Memory B cell (primary cell): ENCODE results near the gene MED13L.

Experiments used
- ATAC-seq: fragments of 150-1000 bp; cut with Tn5 transposase; 2 replicates; pipeline ENCODE4 v1.10.0; 2021; ENCODE audit warnings: low read depth, mild to moderate bottlenecking, moderate library complexity
- DNase-seq, 2 donors: peaks; one replicate each; pipeline ENCODE4 v3.0.0; 2022; ENCODE audit warnings: low spot score in 2 of 2
- H3K27ac Mint-ChIP-seq: one replicate; pipeline ENCODE4 v1.8.0; 2022; ENCODE audit warnings: mild to moderate bottlenecking, moderate library complexity, mixed read lengths
- H3K27me3 Mint-ChIP-seq: one replicate; pipeline ENCODE4 v1.8.0; 2022; ENCODE audit warnings: mixed read lengths
- H3K36me3 Mint-ChIP-seq: one replicate; pipeline ENCODE4 v1.8.0; 2022; ENCODE audit warnings: mild to moderate bottlenecking, mixed read lengths
- H3K4me1 Mint-ChIP-seq: one replicate; pipeline ENCODE4 v1.8.0; 2022; ENCODE audit warnings: mixed read lengths
- H3K4me3 Mint-ChIP-seq: one replicate; pipeline ENCODE4 v1.8.0; 2022; ENCODE audit warnings: mild to moderate bottlenecking, moderate library complexity, mixed read lengths
- H3K9me3 Mint-ChIP-seq: one replicate; pipeline ENCODE4 v1.8.0; 2022; ENCODE audit warnings: mixed read lengths

MED13L gene

DNA sequence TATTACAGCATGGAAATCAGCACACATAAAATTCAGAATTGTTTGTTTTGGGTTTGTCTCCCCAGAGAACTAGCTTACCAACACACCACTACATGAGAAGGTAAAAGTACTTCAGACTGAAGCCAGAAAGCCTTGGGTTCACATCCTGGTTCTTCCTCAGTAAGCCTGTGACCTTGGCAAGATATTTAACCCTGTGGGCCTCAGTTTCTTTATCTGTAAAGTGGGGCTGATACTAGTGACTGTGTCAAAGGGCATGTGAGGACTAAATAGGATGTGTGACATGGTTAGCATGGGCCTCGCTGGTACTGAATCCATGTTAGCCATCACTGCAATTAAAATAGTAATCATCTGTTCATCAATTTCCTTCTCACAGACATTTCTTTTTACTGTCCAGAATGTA lies 366.1 kb downstream of the MED13L start:
- ATAC-seq (no peak), DNase-seq (no peak)
- Mint-ChIP-seq H3K4me3 (no peak overlapping the region), H3K27me3 (peaks cover 15% of the 10 kb centered on the region), H3K36me3 (no peaks in the 10 kb centered on the region), H3K27ac (no peak overlapping the region), H3K9me3 (peaks cover 2% of the 10 kb centered on the region), H3K4me1 (no peaks in the 10 kb centered on the region)

DNA sequence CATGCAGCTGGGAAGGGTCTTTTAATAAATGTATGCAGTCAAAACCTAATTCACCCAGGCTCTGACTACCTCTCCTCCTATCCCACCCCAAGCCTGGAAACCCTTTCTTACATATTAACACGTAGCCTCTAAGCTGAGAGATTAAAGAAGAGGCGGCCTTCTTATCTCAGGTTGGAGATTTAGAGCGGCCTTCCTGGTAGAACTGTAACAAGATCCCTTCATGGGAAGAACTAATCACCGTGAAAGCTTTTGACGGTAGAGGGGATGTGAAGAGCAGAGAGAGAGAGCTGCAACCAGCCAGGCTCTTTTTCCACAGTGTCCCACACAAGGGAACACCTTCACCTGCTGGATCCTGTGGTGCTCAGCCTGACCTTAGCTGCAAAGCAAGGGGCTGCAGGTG lies 367.4 kb downstream of the MED13L start:
- Mint-ChIP-seq H3K9me3 (peaks cover 2% of the 10 kb centered on the region), H3K27ac (no peak overlapping the region), H3K4me1 (no peaks in the 10 kb centered on the region), H3K36me3 (no peaks in the 10 kb centered on the region), H3K4me3 (no peak overlapping the region), H3K27me3 (peaks cover 14% of the 10 kb centered on the region)
- ATAC-seq (no peak), DNase-seq (no peak)
